Glomerular endothelial cell (primary cell): ENCODE data around the gene STYK1. TPM values are rescaled to one million over a fixed set of nuclear protein-coding genes. Genes with fewer than 3 reads are reported as not detected.

Source experiments
- total RNA-seq: library from RNA; depleted of rRNA; stranded (reverse); fragments of >200 nt; gene quantifications from 2 replicates; pipeline ENCODE4 v1.2.3, GENCODE V29; 2015

STYK1 gene
- total RNA-seq, 1 donor from 2014 or later, result 1.5 TPM

Other genes starting within 250 kb of the STYK1 start
- not detected in 2 replicates for gene KLRC2, start 238.0 kb downstream of the STYK1 start, total RNA-seq
- gene KLRC1, start 220.7 kb downstream of the STYK1 start, total RNA-seq, result not detected in 2 replicates
- gene EIF2S3B, start 168.2 kb downstream of the STYK1 start, total RNA-seq, result 0.35 and 2.3 TPM in 2 replicates
- gene MAGOHB, start 60.4 kb downstream of the STYK1 start, total RNA-seq, result 8.7 and 19.7 TPM in 2 replicates
- gene YBX3, start 49.3 kb upstream of the STYK1 start, total RNA-seq, result 335 and 368 TPM in 2 replicates
- gene TAS2R7, start 128.6 kb upstream of the STYK1 start, total RNA-seq, result 0.18 TPM in 1 of 2 replicates, not detected in the other
- not detected in 2 replicates for gene TAS2R8, start 133.2 kb upstream of the STYK1 start, total RNA-seq
- gene TAS2R9, start 136.1 kb upstream of the STYK1 start, total RNA-seq, result 0.18 TPM in 1 of 2 replicates, not detected in the other
- 0.15 and 1.1 TPM in 2 replicates for gene TAS2R10, start 152.3 kb upstream of the STYK1 start, total RNA-seq
- 5.0 TPM in 1 of 2 replicates, not detected in the other for gene PRR4, start 175.4 kb upstream of the STYK1 start, total RNA-seq
- 2.1 and 25.2 TPM in 2 replicates for gene PRH1, start 210.2 kb upstream of the STYK1 start, total RNA-seq
- 2.7 TPM in 1 of 2 replicates, not detected in the other for gene TAS2R13, start 235.5 kb upstream of the STYK1 start, total RNA-seq